Osteocyte (in vitro differentiated cells): ENCODE results near the gene ZNF438. TPM values are rescaled to one million over a fixed set of nuclear protein-coding genes. Genes with fewer than 3 reads are reported as not detected.

Experiments used
- DNase-seq: peaks from one replicate; pipeline ENCODE4 v3.0.0; 2021; ENCODE audit warnings: mixed read lengths; ENCODE audit not compliant: unreplicated experiment; ENCODE audit errors: extremely low spot score
- H3K27ac Mint-ChIP-seq: one replicate; pipeline ENCODE4 v1.8.0; 2021; ENCODE audit warnings: mild to moderate bottlenecking, mixed read lengths; ENCODE audit not compliant: unreplicated experiment
- H3K27me3 Mint-ChIP-seq: one replicate; pipeline ENCODE4 v1.8.0; 2021; ENCODE audit warnings: mixed read lengths; ENCODE audit not compliant: unreplicated experiment
- H3K36me3 Mint-ChIP-seq: one replicate; pipeline ENCODE4 v1.8.0; 2021; ENCODE audit warnings: mixed read lengths; ENCODE audit not compliant: unreplicated experiment
- H3K4me1 Mint-ChIP-seq: one replicate; pipeline ENCODE4 v1.8.0; 2021; ENCODE audit warnings: mixed read lengths; ENCODE audit not compliant: unreplicated experiment
- H3K4me3 Mint-ChIP-seq: one replicate; pipeline ENCODE4 v1.8.0; 2021; ENCODE audit warnings: mild to moderate bottlenecking, moderate library complexity, mixed read lengths; ENCODE audit not compliant: unreplicated experiment
- H3K9me3 Mint-ChIP-seq: one replicate; pipeline ENCODE4 v1.8.0; 2021; ENCODE audit warnings: mixed read lengths; ENCODE audit not compliant: unreplicated experiment
- CTCF ChIP-seq: fragments of 200-600 bp; sonication (generic); IDR thresholded peaks from 2 replicates; pipeline ENCODE4 v1.5.0; 2021; ENCODE audit warnings: antibody characterized with exemption, mild to moderate bottlenecking, moderate library complexity
- total RNA-seq: library from RNA; stranded (reverse); gene quantifications from 2 replicates; pipeline ENCODE4 v1.2.1, GENCODE V29; 2021

ZNF438 gene
- total RNA-seq, 1 donor from 2014 or later: 4.8 TPM

DNA sequence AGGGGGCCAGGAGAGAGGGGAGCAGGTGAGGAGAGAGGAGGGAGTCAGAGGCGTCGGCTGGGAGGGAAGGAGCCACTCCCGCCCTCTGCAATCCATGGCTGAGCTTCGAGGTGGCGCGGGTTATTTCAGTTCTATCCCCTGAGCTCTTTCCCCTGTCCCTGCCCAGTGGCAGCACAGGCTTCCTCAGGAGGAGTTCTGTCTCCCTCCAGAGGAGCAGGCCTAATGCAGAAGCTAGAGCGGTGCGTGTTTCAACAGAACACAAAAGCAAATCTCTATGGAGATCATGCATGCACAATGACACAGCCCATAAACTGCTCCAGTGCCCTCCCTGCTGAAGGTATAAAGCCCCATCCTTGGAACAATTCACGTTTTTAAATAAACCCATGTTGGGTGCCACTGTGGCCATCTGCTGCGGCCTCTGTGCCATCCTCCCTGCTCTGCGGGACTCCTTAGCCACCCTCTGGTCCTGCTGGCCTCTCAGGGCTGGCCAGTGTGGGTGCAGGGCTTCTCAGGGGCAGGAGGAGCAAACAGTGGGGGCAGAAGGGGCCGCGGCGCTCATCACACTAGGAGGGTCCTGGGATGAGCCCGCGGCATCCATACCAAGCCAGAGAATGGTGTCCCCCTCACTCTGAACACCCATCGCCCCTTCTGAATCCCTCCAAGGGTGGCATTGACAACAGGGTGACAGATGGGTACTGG lies 209.5 kb downstream of the ZNF438 start:
- Mint-ChIP-seq H3K36me3 (no peaks in the 10 kb centered on the region), H3K27ac (no peak overlapping the region), H3K9me3 (no peaks in the 10 kb centered on the region), H3K4me1 (peaks cover 23% of the 10 kb centered on the region), H3K4me3 (no peak overlapping the region), H3K27me3 (no peaks in the 10 kb centered on the region)
- no peak for TF ChIP-seq CTCF
- no peak for DNase-seq

GRCh38 chr10:30821261-30821993 lies 210.2 kb downstream of the ZNF438 start:
- H3K4me1 Mint-ChIP-seq: peaks cover 23% of the 10 kb centered on the region
- H3K27me3 Mint-ChIP-seq: no peaks in the 10 kb centered on the region
- DNase-seq: no peak
- TF ChIP-seq CTCF: no peak
- H3K36me3 Mint-ChIP-seq: no peaks in the 10 kb centered on the region
- H3K9me3 Mint-ChIP-seq: no peaks in the 10 kb centered on the region
- no peak overlapping the region for H3K4me3 Mint-ChIP-seq
- H3K27ac Mint-ChIP-seq: peak overlapping the region; percentile 91

DNA sequence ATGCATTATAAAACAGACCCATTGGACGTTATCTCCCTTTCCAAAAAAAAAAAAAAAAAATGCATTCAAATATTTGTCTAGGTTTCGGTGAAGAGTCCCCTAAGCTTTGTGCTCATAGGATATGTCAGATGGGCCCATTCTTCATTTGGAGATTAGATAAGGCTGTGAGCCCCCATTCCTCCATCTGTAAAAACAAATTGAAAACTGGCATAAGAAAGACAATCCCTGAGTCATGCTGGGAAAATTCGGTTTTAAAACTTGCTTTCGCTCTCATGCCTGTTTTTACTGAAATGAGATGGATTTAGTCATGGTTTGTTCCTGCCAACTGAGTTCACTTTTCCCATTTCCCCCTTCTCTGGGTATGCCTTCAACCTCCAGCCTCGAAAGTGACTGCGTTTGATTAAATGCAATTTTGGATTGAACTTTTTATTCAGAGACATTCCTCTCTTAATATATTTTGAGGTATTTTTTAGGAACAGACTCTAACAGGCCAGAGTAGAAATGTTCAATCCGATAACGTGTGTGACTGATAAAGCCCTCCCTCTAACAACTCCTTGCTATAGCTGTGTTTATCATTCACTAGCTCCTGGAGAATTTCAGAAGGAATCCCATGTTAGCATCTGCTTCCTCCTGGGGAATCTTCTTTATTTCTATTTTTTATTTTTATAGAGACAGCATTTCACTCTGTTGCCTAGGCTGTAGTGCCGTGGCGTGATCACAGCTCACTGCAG lies 211.2 kb downstream of the ZNF438 start:
- H3K4me3 Mint-ChIP-seq: peak overlapping the region; percentile 40
- no peaks in the 10 kb centered on the region for H3K27me3 Mint-ChIP-seq
- H3K36me3 Mint-ChIP-seq: no peaks in the 10 kb centered on the region
- TF ChIP-seq CTCF: no peak
- no peaks in the 10 kb centered on the region for H3K9me3 Mint-ChIP-seq
- peaks cover 23% of the 10 kb centered on the region for H3K4me1 Mint-ChIP-seq
- H3K27ac Mint-ChIP-seq: peak overlapping the region; percentile 91
- DNase-seq: no peak

DNA sequence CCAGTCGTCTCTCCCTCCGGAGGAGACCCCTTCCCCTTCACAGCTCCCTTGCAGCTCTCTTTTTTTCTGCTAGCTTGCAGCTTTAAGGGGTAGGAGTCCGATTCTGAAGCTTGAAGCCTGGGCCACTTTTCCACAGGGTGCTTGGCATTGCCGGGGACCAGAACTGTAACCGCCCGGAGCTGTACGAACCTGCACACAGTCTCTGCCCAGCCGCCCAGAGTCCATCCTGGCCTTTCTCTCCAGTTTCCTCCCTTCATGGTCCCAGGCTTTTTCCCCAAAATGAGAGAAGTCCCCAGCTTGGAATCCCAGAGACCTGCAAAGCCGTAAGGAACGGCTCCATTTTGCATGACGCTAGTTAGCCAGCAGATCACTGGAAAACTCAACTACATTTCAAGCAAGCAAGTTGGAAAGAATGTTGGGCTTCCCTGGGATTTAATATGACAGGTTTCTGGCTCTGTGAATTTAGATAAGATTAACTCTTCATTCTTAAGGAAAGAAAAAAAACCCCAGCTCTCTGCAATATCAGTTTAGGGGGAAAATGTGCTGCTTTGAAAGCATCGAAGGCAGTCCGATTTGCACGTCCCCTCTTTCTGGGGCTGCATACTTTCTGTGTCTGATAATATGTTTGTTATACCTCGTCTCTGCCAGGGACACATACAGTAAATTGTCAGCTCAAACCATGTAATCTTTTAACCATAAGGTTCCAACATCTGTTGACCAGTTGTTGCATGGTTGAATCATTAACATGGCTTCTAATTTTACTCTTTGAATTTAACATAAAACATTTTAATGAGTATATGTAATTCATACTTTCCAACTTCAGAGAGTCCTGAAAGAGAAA lies 212.1 kb downstream of the ZNF438 start:
- peak overlapping the region; percentile 91 for H3K27ac Mint-ChIP-seq
- no peak for TF ChIP-seq CTCF
- no peaks in the 10 kb centered on the region for H3K36me3 Mint-ChIP-seq
- no peaks in the 10 kb centered on the region for H3K27me3 Mint-ChIP-seq
- H3K4me3 Mint-ChIP-seq: no peak overlapping the region
- H3K4me1 Mint-ChIP-seq: peaks cover 25% of the 10 kb centered on the region
- H3K9me3 Mint-ChIP-seq: no peaks in the 10 kb centered on the region
- DNase-seq: no peak
